CD4-positive, CD25-positive, alpha-beta regulatory T cell (primary cell): ENCODE measurements around the gene TFEB. TPM values are rescaled to one million over a fixed set of nuclear protein-coding genes. Genes with fewer than 3 reads are reported as not detected.

Source experiments
- ATAC-seq, 2 donors: fragments of 150-1000 bp; cut with Tn5 transposase; one replicate each; pipeline ENCODE4 v1.10.0; 2021; ENCODE audit warnings: low read depth in 2 of 2, moderate number of reproducible peaks in 2 of 2, moderate library complexity in 1 of 2
- DNase-seq, 3 donors: peaks; one replicate each; pipeline versions ENCODE4 v3.0.0 to v3.0.0-alpha.2; 2012 to 2022; ENCODE audit warnings: mixed read lengths in 1 of 3
- H3K27ac ChIP-seq: one replicate; pipeline ENCODE4 v1.7.0; 2013; ENCODE audit warnings: mild to moderate bottlenecking, low read length; ENCODE audit not compliant: insufficient read depth, poor library complexity, severe bottlenecking
- H3K27me3 ChIP-seq: one replicate; pipeline ENCODE4 v1.7.0; 2013; ENCODE audit warnings: low read length; ENCODE audit not compliant: control insufficient read depth, insufficient read depth
- H3K36me3 ChIP-seq: one replicate; pipeline ENCODE4 v1.7.0; 2013; ENCODE audit warnings: mild to moderate bottlenecking, low read length, moderate library complexity; ENCODE audit not compliant: control insufficient read depth, insufficient read depth
- H3K4me1 ChIP-seq: 2 replicates; pipeline ENCODE4 v1.7.0; 2013; ENCODE audit warnings: mild to moderate bottlenecking, low read length; ENCODE audit not compliant: insufficient read depth, control insufficient read depth, poor library complexity, severe bottlenecking
- H3K4me3 ChIP-seq: one replicate; pipeline ENCODE4 v1.7.0; 2013; ENCODE audit warnings: low read depth, mild to moderate bottlenecking, low read length, moderate library complexity
- H3K9me3 ChIP-seq, 2 experiments: 1 replicate in 1 of 2; 2 replicates in 1 of 2; pipeline ENCODE4 v1.7.0; 2013; ENCODE audit warnings: low read length in 2 of 2, mild to moderate bottlenecking in 1 of 2, moderate library complexity in 1 of 2; ENCODE audit not compliant: control insufficient read depth in 2 of 2
- H3K27ac Mint-ChIP-seq, 3 donors: one replicate each; pipeline ENCODE4 v1.8.0; 2020 to 2022; ENCODE audit warnings: mild to moderate bottlenecking in 3 of 3, mixed read lengths in 3 of 3, moderate library complexity in 2 of 3
- H3K27me3 Mint-ChIP-seq: one replicate; pipeline ENCODE4 v1.8.0; 2022; ENCODE audit warnings: mild to moderate bottlenecking, mixed read lengths
- H3K36me3 Mint-ChIP-seq: one replicate; pipeline ENCODE4 v1.8.0; 2020; ENCODE audit warnings: mixed read lengths
- H3K4me1 Mint-ChIP-seq, 4 donors: one replicate each; pipeline ENCODE4 v1.8.0; 2020 to 2022; ENCODE audit warnings: mixed read lengths in 4 of 4, mild to moderate bottlenecking in 1 of 4
- H3K4me3 Mint-ChIP-seq, 4 donors: one replicate each; pipeline ENCODE4 v1.8.0; 2020 to 2022; ENCODE audit warnings: mild to moderate bottlenecking in 4 of 4, mixed read lengths in 4 of 4, moderate library complexity in 3 of 4
- H3K9me3 Mint-ChIP-seq, 7 donors: one replicate each; pipeline ENCODE4 v1.8.0; 2020 to 2022; ENCODE audit warnings: mixed read lengths in 7 of 7, mild to moderate bottlenecking in 3 of 7, moderate library complexity in 2 of 7
- polyA plus RNA-seq, 4 donors: library from polyadenylated mRNA; unstranded; fragments of 300-500 nt; fragmentation: Illumina TruSeq; gene quantifications; one replicate each; pipeline ENCODE4 v1.2.3, GENCODE V29; 2021
- total RNA-seq: library from RNA; stranded (reverse); gene quantifications from one replicate; pipeline ENCODE4 v1.2.3, GENCODE V29; 2022

The TFEB gene
- total and polyA plus RNA-seq, 5 donors from 2014 or later = 8.0 to 26.7 (median 9.4) TPM

- Histone ChIP-seq H3K4me1 (peaks cover 8% of the 10 kb centered on the region), H3K4me3 (no peak overlapping the region), H3K36me3 (no peaks in the 10 kb centered on the region), H3K9me3 (no peaks in the 10 kb centered on the region), H3K27me3 (no peaks in the 10 kb centered on the region), H3K27ac (no peak overlapping the region)
- H3K27me3 Mint-ChIP-seq = peaks cover 57% of the 10 kb centered on the region
- DNase-seq (no peak), ATAC-seq (no peak)
- no peak overlapping the region for H3K27ac Mint-ChIP-seq
- H3K9me3 Mint-ChIP-seq = peaks cover 0 to 2% (median 0%) of the 10 kb centered on the region in 7 donors
- no peak overlapping the region for H3K4me3 Mint-ChIP-seq
- peaks cover 0 to 15% (median 3%) of the 10 kb centered on the region in 4 donors for H3K4me1 Mint-ChIP-seq
- H3K36me3 Mint-ChIP-seq = no peaks in the 10 kb centered on the region
These were observed 93.1 kb downstream of the TFEB start for GRCh38 chr6:41642090-41642959.

DNA sequence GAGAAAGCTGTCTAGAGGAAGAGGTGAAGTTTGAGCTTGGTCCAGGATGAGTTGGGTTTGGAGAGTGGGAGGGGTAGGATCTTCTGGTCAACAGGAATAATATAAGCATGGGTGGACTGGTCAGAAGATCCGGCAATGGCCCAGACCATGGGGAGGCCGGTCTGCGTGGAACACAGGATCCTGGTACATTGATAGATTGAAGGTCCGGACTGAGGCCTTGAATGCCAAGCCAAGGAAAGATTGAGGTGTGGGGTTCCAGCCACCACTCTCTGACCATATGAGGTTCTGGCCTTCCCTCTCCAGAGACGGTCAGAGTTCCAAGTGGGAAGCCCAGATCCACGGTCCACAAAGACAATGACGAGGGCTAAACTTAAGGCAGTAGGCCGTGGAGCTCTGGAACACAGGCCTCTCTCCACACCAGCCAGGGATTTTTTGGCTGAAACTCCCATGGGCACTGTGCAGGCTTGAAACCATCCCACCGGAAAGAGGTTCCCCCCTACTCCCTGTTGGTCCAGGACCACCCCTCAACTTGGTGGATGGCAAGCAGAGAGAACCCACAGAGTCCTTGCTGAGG is 94.0 kb downstream of the TFEB start:
- Histone ChIP-seq H3K27me3 (no peaks in the 10 kb centered on the region), H3K4me3 (no peak overlapping the region), H3K27ac (no peak overlapping the region), H3K4me1 (peaks cover 8% of the 10 kb centered on the region), H3K36me3 (no peaks in the 10 kb centered on the region), H3K9me3 (no peaks in the 10 kb centered on the region)
- ATAC-seq (no peak), DNase-seq (no peak)
- peak overlapping the region in 1 of 3 donors; percentile 70 for H3K27ac Mint-ChIP-seq
- H3K36me3 Mint-ChIP-seq = no peaks in the 10 kb centered on the region
- H3K9me3 Mint-ChIP-seq = peaks cover 0 to 2% (median 0%) of the 10 kb centered on the region in 7 donors
- H3K27me3 Mint-ChIP-seq = peaks cover 61% of the 10 kb centered on the region
- peaks cover 0 to 17% (median 3%) of the 10 kb centered on the region in 4 donors for H3K4me1 Mint-ChIP-seq
- H3K4me3 Mint-ChIP-seq = no peak overlapping the region

DNA sequence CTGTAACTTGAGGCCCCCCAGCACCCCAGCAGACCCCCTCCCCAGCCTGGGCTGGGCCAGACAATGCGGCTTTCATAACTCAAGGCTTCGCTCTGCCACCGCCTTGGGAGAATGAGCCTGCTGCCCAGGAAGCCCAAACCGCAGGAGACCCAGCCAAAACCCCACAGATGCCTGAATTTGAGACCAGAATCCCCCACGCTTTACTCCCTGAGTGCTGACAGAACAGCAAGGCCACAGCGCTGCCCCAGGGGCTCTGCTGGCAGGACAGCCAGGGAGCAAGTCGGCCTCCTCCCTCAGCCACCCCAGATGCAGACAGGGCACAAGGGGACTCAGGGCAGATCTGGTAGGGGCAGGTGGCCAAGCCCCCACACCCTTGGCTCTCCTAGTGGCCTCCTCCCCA is 95.0 kb downstream of the TFEB start:
- H3K27ac Mint-ChIP-seq = no peak overlapping the region
- ATAC-seq (no peak), DNase-seq (no peak)
- Histone ChIP-seq H3K27me3 (no peaks in the 10 kb centered on the region), H3K36me3 (no peaks in the 10 kb centered on the region), H3K4me1 (peaks cover 8% of the 10 kb centered on the region), H3K9me3 (no peaks in the 10 kb centered on the region), H3K4me3 (no peak overlapping the region), H3K27ac (no peak overlapping the region)
- H3K9me3 Mint-ChIP-seq = peaks cover 0 to 2% (median 0%) of the 10 kb centered on the region in 7 donors
- peaks cover under 1% of the 10 kb centered on the region for H3K36me3 Mint-ChIP-seq
- H3K27me3 Mint-ChIP-seq = peaks cover 70% of the 10 kb centered on the region
- H3K4me1 Mint-ChIP-seq = peaks cover 0 to 17% (median 3%) of the 10 kb centered on the region in 4 donors
- no peak overlapping the region for H3K4me3 Mint-ChIP-seq

GRCh38 chr6:41639809-41640371 is 95.5 kb downstream of the TFEB start:
- no peaks in the 10 kb centered on the region for H3K36me3 ChIP-seq
- ATAC-seq (no peak), DNase-seq (no peak)
- H3K27me3 ChIP-seq = no peaks in the 10 kb centered on the region
- no peak overlapping the region for H3K4me3 ChIP-seq
- peaks cover 71% of the 10 kb centered on the region for H3K27me3 Mint-ChIP-seq
- H3K4me1 Mint-ChIP-seq = peaks cover 0 to 17% (median 3%) of the 10 kb centered on the region in 4 donors
- H3K27ac ChIP-seq = no peak overlapping the region
- H3K36me3 Mint-ChIP-seq = peaks cover 2% of the 10 kb centered on the region
- H3K9me3 Mint-ChIP-seq = peaks cover 0 to 2% (median 0%) of the 10 kb centered on the region in 7 donors
- H3K4me3 Mint-ChIP-seq = peak overlapping the region in 1 of 4 donors; percentile 29
- no peak overlapping the region for H3K27ac Mint-ChIP-seq
- H3K4me1 ChIP-seq = peaks cover 8% of the 10 kb centered on the region
- no peaks in the 10 kb centered on the region for H3K9me3 ChIP-seq

GRCh38 chr6:41638935-41639808 is 96.2 kb downstream of the TFEB start:
- Mint-ChIP-seq H3K36me3 (peaks cover 2% of the 10 kb centered on the region), H3K27me3 (peaks cover 78% of the 10 kb centered on the region), H3K9me3 (peaks cover 0 to 2% (median 0%) of the 10 kb centered on the region in 7 donors), H3K4me3 (peak overlapping the region in 1 of 4 donors; percentile 29), H3K4me1 (peaks cover 0 to 17% (median 3%) of the 10 kb centered on the region in 4 donors), H3K27ac (peak overlapping the region in 1 of 3 donors; percentile 92)
- ATAC-seq (no peak), DNase-seq (no peak)
- no peak overlapping the region for H3K27ac ChIP-seq
- H3K4me1 ChIP-seq = peaks cover 8% of the 10 kb centered on the region
- H3K9me3 ChIP-seq = no peaks in the 10 kb centered on the region
- H3K36me3 ChIP-seq = no peaks in the 10 kb centered on the region
- H3K27me3 ChIP-seq = no peaks in the 10 kb centered on the region
- no peak overlapping the region for H3K4me3 ChIP-seq

DNA sequence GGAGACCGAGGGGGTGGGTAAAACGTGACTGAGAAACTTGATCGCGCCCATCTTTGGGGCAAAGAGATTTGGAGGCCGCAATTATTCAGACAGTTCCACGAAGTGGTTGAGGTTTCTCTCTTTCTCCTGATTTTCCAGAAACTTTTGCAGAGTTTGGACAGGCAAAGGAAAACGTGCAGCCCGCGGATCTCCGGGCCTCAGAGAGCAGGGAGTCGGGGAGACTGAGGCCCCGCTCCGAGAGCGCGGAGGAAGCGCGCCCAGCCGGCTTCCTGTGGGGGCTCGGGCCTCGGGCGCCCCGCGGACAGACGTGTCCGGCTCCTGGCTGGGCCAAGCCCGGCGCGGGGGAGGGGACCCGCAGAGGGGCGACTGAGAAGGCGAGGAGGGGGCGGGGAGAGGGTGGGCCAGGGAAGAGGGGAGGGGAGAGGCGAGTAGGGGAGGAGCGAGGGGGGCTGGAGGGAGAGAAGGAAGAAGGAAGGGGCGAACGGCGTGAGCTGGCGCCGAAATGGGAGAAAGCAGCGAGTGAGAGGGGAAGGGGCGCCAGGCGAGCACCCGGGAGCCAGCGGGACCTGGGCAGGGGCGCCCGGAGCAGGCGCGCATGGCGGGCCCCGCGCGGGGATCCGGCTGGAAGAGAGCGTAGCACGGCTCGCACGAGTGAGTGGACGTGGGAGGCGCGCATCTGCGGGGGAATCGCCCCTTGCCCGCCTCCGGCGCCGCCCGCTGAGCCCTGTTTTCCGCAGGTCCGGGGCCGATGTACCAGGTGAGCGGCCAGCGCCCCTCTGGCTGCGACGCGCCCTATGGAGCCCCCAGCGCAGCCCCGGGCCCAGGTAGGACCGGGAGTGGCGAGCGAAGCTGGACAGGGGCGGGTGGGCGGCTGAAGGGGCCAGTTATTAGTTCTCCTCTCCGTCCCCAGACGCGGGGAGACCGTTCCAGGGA is 97.1 kb downstream of the TFEB start, which contains the start of gene MDFI:
TSS of gene MDFI (plus strand) at position 467 of the 933 bp plus-strand sequence. CDS start at position 749, 282 bp downstream.
- DNase-seq = no peak
- Mint-ChIP-seq H3K4me1 (peaks cover 0 to 17% (median 3%) of the 10 kb centered on the region in 4 donors), H3K4me3 (peak within 1 kb of the TSS in 1 of 4 donors; percentile 70), H3K9me3 (peaks cover 0 to 2% (median 0%) of the 10 kb centered on the region in 7 donors), H3K36me3 (peaks cover 2% of the 10 kb centered on the region), H3K27me3 (peaks cover 74% of the 10 kb centered on the region), H3K27ac (peak within 1 kb of the TSS in 1 of 3 donors; percentile 92)
- ATAC-seq = no peak
- H3K27me3 ChIP-seq = peaks cover 2% of the 10 kb centered on the region
- H3K9me3 ChIP-seq = no peaks in the 10 kb centered on the region
- no peak within 1 kb of the TSS for H3K27ac ChIP-seq
- H3K36me3 ChIP-seq = no peaks in the 10 kb centered on the region
- peaks cover 8% of the 10 kb centered on the region for H3K4me1 ChIP-seq
- no peak within 1 kb of the TSS for H3K4me3 ChIP-seq
